Stimulated activated CD8-positive, alpha-beta memory T cell treated with anti-CD3 and anti-CD28 coated beads, Interleukin-7, amount 100 ng/mL, for 48 hours (primary cell): ENCODE measurements around the gene THUMPD1.
"Not testable (repeated sequence)": the region's sequence is repeated elsewhere in the genome, so short reads cannot be mapped to it uniquely, and the experiment has no call there.

Source experiments
- DNase-seq, 2 donors: peaks; one replicate each; pipeline ENCODE4 v3.0.0-alpha.2; 2020; ENCODE audit warnings: low read depth in 1 of 2; ENCODE audit errors: extremely low read depth in 1 of 2

The THUMPD1 gene

GRCh38 chr16:20701692-20702091, 39.9 kb downstream of the THUMPD1 start:
- not testable (repeated sequence) for DNase-seq

GRCh38 chr16:20696618-20697017, 45.0 kb downstream of the THUMPD1 start:
- no peak for DNase-seq

DNA sequence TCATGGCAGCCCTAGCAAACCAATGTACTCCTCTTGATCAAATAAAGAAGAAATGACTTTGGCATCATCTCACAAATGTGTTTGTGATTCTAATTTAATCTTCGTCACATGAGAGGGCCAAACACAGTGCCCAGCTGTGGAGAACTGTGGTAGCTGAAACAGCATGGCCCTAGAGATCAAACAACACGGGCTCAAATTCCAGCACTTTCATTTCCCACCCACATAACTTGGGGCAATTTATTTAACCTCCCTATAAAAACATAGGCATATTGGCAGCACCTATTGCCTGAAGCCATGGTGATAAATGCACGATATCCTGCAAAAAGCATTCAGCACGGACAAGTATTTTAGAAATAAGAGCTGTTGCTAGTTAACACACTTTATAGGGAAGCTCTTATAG, 46.6 kb downstream of the THUMPD1 start:
- DNase-seq: no peak

DNA sequence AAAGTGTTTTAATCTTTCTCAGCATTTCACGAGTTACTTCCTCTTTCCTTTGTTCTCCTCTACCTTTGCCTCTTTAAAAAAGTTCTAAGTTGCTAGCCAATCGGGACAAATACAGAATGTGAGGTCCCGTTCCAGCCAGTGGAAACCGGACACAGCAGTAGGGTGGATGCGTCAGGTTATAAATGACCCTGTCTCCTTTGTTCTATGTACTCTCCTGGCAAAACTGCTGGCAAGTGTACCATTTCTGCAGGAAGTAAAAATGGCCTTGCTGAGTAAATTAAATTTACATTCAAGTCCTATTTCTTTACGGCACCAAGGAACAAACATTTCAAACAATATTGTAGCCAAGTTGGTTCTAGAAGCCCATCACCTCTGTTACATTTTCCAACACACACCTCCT, 47.5 kb downstream of the THUMPD1 start:
- DNase-seq: not testable (repeated sequence)

DNA sequence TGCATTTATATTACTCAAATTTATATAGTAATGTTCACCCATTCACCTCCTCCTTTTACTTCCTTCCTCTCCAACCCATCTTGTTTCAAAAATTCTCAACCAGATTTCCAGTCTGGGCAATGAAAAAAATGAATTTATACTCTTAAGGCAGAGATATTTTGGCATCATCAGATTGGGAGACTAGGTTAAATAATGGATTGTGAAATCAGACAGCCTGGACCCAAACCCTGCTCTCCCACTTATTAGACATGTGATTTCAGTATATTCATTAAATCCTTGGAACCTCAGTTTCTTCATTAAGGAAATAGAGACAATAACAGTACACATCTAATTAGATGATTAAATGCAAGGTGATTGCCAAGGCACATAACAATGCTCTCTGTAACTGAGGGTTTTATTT, 52.0 kb downstream of the THUMPD1 start:
- DNase-seq: no peak

DNA sequence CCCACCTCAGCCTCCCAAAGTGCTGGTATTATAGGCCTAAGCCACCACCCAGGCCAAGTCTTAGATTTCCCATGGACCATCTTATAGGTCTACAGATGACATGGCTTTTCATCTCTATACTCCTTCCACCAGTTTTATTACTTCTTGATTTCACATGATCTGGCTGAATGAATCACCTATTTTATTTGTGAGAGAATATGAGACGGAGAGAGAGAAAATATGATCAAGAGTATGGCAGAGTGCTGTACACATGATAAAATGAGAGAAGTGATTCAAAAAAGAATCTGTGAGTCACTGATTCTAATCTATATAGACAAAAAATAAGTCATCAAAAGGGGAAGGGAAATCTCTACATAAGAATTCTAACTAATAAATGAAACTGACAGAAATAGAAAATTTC, 57.8 kb downstream of the THUMPD1 start:
- no peak for DNase-seq
